ENCODE data around the gene WDFY2. TPM values are rescaled to one million over a fixed set of nuclear protein-coding genes. Genes with fewer than 3 reads are reported as not detected.

The WDFY2 gene
- total RNA-seq, 1 experiment from 2014 or later = 26.4 TPM

DNA sequence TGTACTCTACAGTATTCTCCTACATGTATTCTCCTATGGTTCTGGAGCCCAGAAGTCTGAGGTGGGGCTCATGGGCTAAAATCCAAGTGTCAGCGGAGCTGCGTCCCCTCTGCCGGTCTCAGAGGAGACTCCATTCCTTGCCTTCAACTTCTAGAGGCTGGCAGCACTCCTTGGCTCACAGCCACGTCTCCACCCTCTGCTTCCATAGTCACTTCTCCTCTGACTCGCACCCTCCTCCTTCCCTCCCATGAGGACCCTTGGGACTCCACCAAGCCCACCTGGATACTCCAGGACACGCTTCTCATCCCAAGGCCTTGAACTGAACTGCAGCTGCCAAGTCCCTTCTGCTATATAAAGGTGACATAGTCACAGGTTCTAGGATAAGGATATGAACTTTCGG, 191.9 kb downstream of the WDFY2 start:
- H2AFZ ChIP-seq (ENCODE audit: low read length) = no peak overlapping the region
- no peaks in the 10 kb centered on the region for H3K79me1 ChIP-seq (ENCODE audit: insufficient read depth, low read depth, low read length, poor library complexity, severe bottlenecking)
- no peaks in the 10 kb centered on the region for H3K9me3 ChIP-seq (ENCODE audit: control insufficient read depth, low read depth, low read length)
- no peak overlapping the region for H4K5ac ChIP-seq (ENCODE audit: insufficient read length, low read depth, low read length)
- Mint-ChIP-seq H3K4me1 (peaks cover 7 to 8% of the 10 kb centered on the region in 2 experiments), H3K36me3 (ENCODE audit: insufficient read depth in 1 of 3, low read depth in 3 of 3) (no peaks in the 10 kb centered on the region; a peak in 2 of 7 replicates), H3K9me3 (no peaks in the 10 kb centered on the region), H3K27ac (no peak overlapping the region), H3K27me3 (ENCODE audit: low read depth) (no peaks in the 10 kb centered on the region; the same call in 1 of the 2 replicates), H3K4me3 (no peak overlapping the region)
- no peak overlapping the region for H2BK120ac ChIP-seq (ENCODE audit: low read depth, low read length, poor library complexity, severe bottlenecking)
- H2BK15ac ChIP-seq (ENCODE audit: low read depth, low read length) = no peak overlapping the region
- no peak overlapping the region for H3K4me2 ChIP-seq (ENCODE audit: insufficient read depth, insufficient read length, low read length)
- no peaks in the 10 kb centered on the region for H4K20me1 ChIP-seq (ENCODE audit: control insufficient read depth, insufficient read depth, insufficient read length)
- no peak overlapping the region for H2AK5ac ChIP-seq (ENCODE audit: insufficient read length, low read length)
- H4K8ac ChIP-seq (replicated peaks; ENCODE audit: insufficient read length, low read depth, low read length) = no peak overlapping the region
- no peak overlapping the region for H3K4ac ChIP-seq (ENCODE audit: low read depth, low read length)
- no peaks in the 10 kb centered on the region for H3K4me1 ChIP-seq (ENCODE audit: insufficient read depth, low read length)
- H2BK12ac ChIP-seq (ENCODE audit: insufficient read length, low read depth, low read length) = no peak overlapping the region
- no peak overlapping the region for H3T11ph ChIP-seq (ENCODE audit: low read length)
- TF ChIP-seq, protein P1, sequence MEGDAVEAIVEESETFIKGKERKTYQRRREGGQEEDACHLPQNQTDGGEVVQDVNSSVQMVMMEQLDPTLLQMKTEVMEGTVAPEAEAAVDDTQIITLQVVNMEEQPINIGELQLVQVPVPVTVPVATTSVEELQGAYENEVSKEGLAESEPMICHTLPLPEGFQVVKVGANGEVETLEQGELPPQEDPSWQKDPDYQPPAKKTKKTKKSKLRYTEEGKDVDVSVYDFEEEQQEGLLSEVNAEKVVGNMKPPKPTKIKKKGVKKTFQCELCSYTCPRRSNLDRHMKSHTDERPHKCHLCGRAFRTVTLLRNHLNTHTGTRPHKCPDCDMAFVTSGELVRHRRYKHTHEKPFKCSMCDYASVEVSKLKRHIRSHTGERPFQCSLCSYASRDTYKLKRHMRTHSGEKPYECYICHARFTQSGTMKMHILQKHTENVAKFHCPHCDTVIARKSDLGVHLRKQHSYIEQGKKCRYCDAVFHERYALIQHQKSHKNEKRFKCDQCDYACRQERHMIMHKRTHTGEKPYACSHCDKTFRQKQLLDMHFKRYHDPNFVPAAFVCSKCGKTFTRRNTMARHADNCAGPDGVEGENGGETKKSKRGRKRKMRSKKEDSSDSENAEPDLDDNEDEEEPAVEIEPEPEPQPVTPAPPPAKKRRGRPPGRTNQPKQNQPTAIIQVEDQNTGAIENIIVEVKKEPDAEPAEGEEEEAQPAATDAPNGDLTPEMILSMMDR (conservative IDR thresholded peaks at IDR 0.05) = no peak
- H3K27ac ChIP-seq (ENCODE audit: insufficient read length, low read depth, low read length) = no peak overlapping the region
- H2BK20ac ChIP-seq (ENCODE audit: low read depth, low read length, poor library complexity, severe bottlenecking) = no peak overlapping the region
- no peak overlapping the region for H3K56ac ChIP-seq (ENCODE audit: insufficient read length, low read depth, low read length)
- DNase-seq = no peak
- no peaks in the 10 kb centered on the region for H3K23me2 ChIP-seq (ENCODE audit: insufficient read length, low read depth, low read length, poor library complexity, severe bottlenecking)
- H3K27me3 ChIP-seq (ENCODE audit: insufficient read depth, low read length) = no peaks in the 10 kb centered on the region
- H2BK5ac ChIP-seq (ENCODE audit: insufficient read length, low read length) = no peak overlapping the region
- H3K9ac ChIP-seq (ENCODE audit: extremely low read depth, insufficient read length, low read length) = no peak overlapping the region
- no peaks in the 10 kb centered on the region for H3K79me2 ChIP-seq (ENCODE audit: insufficient read depth, low read length)
- no peak overlapping the region for H3K14ac ChIP-seq (ENCODE audit: insufficient read depth, low read length)
- no peak overlapping the region for H4K91ac ChIP-seq (ENCODE audit: insufficient read length, low read depth, low read length)
- no CpG with 5 or more reads among the region's 7 CpGs for WGBS (ENCODE audit: extremely low coverage, insufficient read length, low lambda C conversion rate)
- no peak overlapping the region for H3K23ac ChIP-seq (ENCODE audit: insufficient read length, low read depth, low read length)
- H3K18ac ChIP-seq (ENCODE audit: insufficient read length, low read depth, low read length) = no peak overlapping the region
